Ramos (cell line): Measurements from ENCODE around the gene MYCBPAP.

Source experiments
- in situ Hi-C: fragments of 300-500 bp; cut with MboI; formaldehyde crosslinking; loops from one replicate; pipeline ENCODE4 v1.14.3; 2022; ENCODE audit warnings: low sequenced_read_pairs; ENCODE audit not compliant: unreplicated experiment

MYCBPAP gene

GRCh38 chr17:50534979-50535326 is 26.7 kb downstream of the MYCBPAP start:
- in situ Hi-C loops: no loop called here

DNA sequence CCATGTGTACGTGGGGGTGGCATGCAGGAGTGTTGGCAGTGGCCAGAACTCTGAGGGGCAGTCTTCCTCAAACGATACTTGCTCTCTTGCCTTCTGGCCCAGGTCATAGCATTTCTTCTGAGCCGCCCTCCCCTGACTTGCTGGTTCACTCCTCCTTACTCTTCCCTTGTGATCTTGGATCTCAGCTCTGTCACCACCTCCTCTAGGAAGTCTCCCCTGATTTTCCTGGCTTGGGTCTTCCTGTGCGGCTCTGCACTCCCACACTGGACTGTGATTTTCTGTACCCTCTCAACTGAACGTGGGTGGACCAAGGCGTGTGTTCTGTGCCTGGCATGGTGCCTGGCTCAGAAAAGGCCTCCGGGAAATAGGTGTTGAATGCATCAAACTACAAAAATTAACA is 27.2 kb downstream of the MYCBPAP start:
- in situ Hi-C loops: no loop called here

- in situ Hi-C loops: no loop called here
Observed at GRCh38 chr17:50536683-50537646, 28.7 kb downstream of the MYCBPAP start.

- in situ Hi-C loops: no loop called here
Observed at GRCh38 chr17:50537721-50538548, 29.7 kb downstream of the MYCBPAP start.

- in situ Hi-C loops: no loop called here
Observed at GRCh38 chr17:50538549-50539410, 30.5 kb downstream of the MYCBPAP start.

- in situ Hi-C loops: loop anchor here (10.0 kb wide), 1 partner anchor 415 kb away; no protein-coding TSS in a partner anchor
Observed at GRCh38 chr17:50539762-50540559, 31.7 kb downstream of the MYCBPAP start.

GRCh38 chr17:50540560-50541401 is 32.5 kb downstream of the MYCBPAP start:
- in situ Hi-C loops: loop anchor here (10.0 kb wide), 1 partner anchor 414 kb away; no protein-coding TSS in a partner anchor

DNA sequence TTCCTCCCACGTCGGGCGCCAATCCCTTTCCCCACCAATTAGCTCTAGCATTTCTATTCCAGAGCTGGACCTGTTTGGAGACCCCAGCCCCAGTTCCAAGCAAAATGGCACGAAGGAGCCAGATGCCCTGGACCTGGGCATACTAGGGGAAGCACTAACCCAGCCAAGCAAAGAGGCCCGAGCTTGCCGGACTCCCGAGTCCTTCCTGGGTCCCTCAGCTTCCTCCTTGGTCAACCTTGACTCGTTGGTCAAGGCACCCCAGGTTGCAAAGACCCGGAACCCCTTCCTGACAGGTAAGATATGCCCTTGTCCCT is 33.1 kb downstream of the MYCBPAP start:
- in situ Hi-C loops: loop anchor here (10.0 kb wide), 1 partner anchor 413 kb away; no protein-coding TSS in a partner anchor

DNA sequence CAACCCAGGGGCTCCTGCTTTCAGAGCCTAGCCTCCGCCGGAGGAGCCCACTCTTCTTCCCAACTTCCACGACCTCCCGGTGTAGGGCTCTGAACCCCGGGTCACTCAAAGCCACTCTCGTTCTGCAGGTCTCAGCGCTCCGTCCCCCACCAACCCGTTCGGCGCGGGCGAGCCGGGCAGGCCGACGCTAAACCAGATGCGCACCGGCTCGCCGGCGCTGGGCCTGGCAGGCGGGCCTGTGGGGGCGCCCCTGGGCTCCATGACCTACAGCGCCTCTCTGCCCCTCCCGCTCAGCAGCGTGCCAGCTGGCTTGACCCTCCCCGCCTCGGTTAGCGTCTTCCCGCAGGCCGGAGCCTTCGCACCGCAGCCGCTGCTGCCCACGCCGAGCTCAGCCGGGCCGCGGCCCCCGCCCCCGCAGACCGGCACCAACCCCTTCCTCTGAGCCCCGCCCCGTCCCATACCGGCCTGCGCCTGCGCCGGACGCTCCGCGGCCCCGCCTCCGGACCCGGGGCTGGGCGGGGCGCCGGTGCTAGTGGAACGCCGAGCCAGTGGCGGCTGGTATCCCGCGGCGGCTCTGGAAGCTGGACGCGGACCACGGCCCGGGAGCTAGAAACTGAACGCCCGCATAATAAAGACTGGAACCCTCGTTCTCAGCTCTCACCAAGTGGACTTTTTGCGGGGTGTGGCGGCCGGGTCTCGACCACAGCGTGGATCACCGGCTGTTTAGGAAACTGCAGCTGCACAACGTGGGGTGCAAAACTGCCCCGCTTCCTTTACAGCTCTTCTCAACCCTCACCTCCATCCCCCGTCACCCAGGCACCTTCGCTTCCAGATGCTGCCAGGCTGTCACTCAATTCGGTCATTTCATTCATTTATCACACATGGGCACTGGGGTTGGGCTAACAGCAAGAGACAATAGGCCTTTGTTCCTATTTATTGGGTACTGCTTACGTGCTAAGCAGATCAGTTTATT is 33.8 kb downstream of the MYCBPAP start:
- in situ Hi-C loops: loop anchor here (10.0 kb wide), 1 partner anchor 413 kb away; no protein-coding TSS in a partner anchor

DNA sequence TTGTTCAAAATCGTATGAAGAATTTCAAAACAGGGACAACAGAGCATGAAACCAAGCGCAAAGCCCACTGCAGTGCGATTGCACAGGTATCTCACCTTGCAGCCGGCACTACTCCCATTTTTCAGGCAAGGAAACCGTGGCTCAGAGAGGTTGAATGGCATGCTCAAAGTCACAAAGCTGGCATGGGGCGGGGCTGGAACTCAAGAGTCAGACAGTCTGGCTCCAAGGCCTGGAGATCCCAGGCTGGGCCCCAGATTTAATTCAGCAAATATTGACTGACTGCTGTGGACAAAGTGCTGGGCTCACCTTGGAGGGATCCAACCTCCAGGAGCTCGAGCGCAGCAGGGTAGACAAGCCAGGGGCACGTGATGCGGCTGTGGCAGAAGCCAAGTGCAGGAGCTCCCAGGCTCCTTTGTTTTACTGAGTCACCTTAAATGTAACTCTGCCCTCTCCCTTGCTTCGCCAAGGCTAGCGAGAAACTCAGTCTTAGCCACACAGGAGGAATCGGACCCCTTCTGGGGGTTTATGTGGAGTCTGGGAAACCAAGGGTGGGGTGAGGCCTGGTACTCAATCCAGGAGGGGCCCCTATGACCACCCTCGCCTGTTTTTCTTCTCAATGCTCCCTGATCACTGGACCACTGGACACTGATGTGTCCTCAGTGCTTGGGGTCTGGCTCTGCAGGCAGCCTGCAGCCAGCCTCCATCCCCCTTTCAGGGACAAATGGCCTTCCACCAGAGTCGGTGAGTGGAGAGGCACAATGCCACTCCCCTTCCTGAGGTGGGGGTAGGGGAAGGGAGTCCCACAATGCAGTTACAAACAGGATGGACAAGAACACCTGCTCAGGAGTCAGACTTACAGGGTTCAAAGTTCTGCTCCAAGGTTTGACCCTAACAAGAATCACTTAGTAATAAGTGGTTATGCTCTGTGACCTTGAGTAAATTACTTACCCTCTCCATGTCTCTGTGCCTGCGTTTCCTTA is 34.8 kb downstream of the MYCBPAP start:
- in situ Hi-C loops: loop anchor here (10.0 kb wide), 1 partner anchor 412 kb away; no protein-coding TSS in a partner anchor

DNA sequence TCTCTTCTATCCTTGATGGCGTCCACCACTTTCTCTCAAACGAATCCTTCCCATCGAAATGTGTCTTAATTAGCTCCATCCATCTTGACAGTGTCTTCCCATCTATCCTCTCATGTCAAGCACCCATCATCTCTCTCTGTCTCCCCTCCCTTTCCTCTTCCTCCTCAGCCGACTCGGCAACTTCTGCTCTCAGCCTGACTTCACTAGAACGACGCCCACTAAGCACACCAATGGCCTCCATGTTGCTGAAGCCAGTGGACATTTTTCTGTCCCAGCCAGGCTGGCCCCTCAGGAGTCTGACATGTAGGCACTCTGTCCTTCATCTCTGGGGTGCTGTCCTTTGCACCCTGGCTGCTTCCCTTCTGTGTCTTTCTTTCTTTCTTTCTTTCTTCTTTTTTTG is 36.3 kb downstream of the MYCBPAP start:
- in situ Hi-C loops: loop anchor here (10.0 kb wide), 1 partner anchor 410 kb away; no protein-coding TSS in a partner anchor

- in situ Hi-C loops: loop anchor here (5.0 to 10.0 kb wide), 2 partner anchors 82 to 409 kb away; no protein-coding TSS in a partner anchor
Observed at GRCh38 chr17:50545311-50545710, 37.1 kb downstream of the MYCBPAP start.

- in situ Hi-C loops: loop anchor here (5.0 to 10.0 kb wide), 2 partner anchors 81 to 408 kb away; no protein-coding TSS in a partner anchor
Observed at GRCh38 chr17:50546701-50547034, 38.4 kb downstream of the MYCBPAP start.

DNA sequence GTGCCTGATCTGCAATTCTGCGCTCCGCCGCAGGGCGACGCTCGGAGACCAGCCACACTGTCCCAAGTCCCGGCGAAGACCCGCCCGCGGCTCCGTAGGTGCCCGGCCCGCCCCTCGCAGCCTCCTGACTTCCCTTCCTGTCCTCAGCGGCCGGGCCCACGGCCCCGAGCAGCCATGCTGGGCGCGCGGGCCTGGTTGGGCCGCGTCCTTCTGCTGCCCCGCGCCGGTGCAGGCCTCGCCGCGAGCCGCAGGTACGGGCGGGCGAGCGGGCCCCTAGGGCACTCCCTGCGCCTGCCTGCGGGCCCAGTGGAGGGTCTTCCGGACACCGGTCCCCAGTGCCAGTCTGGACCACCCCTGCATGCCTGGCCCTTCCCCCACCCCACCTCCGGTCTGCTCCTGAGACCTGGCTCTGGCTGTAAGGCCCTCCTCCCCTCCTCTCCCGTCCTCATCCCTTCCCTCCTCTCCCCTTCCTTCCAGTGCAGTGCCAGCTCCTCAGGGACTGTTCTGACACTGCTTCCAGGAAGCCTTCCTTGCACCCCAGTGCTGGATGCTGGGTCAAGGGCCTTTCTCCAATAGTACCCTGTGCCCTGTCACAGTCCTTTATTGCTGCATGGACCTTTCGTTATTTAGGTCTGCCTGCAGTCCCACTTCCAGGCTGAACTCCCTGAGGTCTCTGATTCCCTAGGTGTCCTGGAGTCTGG is 38.9 kb downstream of the MYCBPAP start, which contains the start of gene SPATA20:
TSS of gene SPATA20 (plus strand) at position 140 of the 701 bp plus-strand sequence. CDS start at position 175, 35 bp downstream.
- in situ Hi-C loops: loop anchor here (5.0 to 10.0 kb wide), 2 partner anchors 80 to 408 kb away; no protein-coding TSS in a partner anchor

GRCh38 chr17:50547736-50548083 is 39.5 kb downstream of the MYCBPAP start:
- in situ Hi-C loops: loop anchor here (5.0 to 10.0 kb wide), 2 partner anchors 80 to 407 kb away; no protein-coding TSS in a partner anchor
